GM20000 (cell line): ENCODE measurements around the gene GNG7.
"Not testable (repeated sequence)": the region's sequence is repeated elsewhere in the genome, so short reads cannot be mapped to it uniquely, and the experiment has no call there.

Source experiments
- DNase-seq: peaks from one replicate; pipeline ENCODE4 v3.0.0; 2012; ENCODE audit warnings: low spot score
- TF ChIP-seq, protein P1 (sequence below): IDR thresholded peaks from 2 replicates; pipeline ENCODE4 v1.5.1; 2012; ENCODE audit warnings: mild to moderate bottlenecking, control low read depth; ENCODE audit errors: extremely low read depth, missing control alignments

GNG7 gene

DNA sequence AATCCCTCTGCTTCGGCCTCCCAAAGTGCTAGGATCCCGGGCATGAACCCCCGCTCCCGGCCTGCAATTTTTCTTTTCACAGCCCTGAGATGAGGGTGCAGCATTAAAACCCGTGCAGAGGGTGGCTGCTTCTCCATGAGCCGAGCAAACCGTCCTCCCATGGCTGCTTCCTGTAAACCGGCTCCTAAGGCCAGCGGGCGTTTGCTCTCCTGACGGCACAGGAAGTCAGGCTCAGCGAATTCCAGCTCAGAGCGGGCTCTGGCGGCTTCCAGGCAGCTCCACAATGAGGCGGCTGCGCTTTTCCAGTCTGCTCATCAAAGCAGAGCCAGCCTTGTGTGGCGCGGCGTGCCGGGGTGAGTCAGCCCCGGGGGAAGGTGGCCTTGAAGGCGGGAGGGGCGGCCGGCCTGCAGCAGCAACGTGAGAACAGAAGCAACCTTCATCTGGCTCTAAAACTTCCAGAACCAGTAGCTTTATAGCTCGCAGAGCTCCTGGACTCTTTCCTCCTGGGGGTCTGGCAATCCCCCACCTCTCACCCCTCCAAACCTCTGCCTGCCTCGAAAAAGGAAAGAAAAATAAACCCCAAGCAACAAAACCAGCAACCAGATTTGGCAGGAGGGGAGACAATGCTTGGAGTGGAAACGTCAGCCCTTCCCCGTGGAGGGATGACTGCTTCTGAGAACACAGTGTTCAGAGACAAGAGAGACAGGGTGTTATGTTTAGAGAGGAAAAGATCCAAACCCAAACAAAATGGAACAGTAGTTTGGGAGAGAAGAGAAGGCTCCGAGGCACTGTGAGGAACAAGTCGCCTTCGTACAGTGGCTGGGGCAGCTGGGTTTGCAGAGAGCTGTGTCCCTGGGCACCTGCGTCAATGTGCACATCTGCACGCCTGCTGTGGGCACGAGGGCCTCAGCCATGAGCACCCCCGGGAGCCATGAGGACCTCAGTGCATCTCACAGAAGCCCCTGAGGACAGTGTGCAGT, 158.7 kb downstream of the GNG7 start:
- peak; percentile 76 for DNase-seq
- TF ChIP-seq, protein P1, sequence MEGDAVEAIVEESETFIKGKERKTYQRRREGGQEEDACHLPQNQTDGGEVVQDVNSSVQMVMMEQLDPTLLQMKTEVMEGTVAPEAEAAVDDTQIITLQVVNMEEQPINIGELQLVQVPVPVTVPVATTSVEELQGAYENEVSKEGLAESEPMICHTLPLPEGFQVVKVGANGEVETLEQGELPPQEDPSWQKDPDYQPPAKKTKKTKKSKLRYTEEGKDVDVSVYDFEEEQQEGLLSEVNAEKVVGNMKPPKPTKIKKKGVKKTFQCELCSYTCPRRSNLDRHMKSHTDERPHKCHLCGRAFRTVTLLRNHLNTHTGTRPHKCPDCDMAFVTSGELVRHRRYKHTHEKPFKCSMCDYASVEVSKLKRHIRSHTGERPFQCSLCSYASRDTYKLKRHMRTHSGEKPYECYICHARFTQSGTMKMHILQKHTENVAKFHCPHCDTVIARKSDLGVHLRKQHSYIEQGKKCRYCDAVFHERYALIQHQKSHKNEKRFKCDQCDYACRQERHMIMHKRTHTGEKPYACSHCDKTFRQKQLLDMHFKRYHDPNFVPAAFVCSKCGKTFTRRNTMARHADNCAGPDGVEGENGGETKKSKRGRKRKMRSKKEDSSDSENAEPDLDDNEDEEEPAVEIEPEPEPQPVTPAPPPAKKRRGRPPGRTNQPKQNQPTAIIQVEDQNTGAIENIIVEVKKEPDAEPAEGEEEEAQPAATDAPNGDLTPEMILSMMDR, result no peak

DNA sequence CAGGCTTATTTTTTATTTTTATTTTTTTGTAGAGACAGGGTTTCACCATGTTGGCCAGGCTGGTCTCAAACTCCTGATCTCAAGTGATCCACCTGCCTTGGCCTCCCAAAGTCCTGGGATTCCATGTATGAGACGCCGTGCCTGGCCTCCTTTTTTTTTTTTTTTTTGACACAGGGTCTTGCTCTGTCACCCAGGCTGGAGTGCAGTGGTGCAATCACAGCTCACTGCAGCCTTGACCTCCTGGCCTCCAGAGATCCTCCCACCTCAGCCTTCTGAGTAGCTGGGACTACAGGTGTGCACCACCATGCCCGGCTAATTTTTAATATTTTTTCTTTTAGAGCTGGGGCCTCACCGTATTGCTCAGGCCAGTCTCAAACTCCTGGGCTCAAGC, 159.4 kb downstream of the GNG7 start:
- not testable (repeated sequence) for DNase-seq

DNA sequence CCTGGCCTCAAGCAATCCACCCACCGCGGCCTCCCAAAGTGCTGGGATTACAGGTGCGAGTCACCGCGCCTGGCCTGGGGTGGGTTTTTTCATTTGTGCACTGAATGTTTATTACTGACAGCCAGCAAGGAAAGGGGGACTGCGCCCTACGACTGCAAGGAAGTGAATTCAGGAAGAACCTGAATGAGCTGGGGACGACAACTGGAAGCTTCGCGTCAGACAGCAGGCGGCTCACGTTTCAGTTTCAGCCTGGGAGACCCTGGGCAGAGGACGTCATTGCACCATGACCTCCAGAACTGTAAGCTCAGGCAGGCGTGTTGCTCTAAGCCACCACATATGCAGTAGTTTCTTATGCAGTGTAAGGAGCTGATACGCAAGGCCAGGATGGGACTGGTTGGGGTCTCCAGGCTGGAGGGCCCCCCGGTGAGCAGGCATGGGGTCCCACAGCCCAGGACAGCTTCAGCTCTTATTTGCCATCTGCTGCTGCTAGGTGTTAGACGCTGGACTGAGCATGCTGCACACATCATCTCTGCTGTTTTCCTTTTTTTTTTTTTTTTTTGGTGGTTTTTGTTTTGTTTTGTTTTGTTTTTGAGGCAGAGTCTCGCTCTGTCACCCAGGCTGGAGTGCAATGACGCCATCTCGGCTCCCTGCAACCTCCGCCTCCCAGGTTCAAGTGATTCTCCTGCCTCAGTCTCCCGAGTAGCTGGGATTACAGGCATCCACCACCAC, 160.0 kb downstream of the GNG7 start:
- TF ChIP-seq, protein P1, result no peak
- DNase-seq, result no peak

DNA sequence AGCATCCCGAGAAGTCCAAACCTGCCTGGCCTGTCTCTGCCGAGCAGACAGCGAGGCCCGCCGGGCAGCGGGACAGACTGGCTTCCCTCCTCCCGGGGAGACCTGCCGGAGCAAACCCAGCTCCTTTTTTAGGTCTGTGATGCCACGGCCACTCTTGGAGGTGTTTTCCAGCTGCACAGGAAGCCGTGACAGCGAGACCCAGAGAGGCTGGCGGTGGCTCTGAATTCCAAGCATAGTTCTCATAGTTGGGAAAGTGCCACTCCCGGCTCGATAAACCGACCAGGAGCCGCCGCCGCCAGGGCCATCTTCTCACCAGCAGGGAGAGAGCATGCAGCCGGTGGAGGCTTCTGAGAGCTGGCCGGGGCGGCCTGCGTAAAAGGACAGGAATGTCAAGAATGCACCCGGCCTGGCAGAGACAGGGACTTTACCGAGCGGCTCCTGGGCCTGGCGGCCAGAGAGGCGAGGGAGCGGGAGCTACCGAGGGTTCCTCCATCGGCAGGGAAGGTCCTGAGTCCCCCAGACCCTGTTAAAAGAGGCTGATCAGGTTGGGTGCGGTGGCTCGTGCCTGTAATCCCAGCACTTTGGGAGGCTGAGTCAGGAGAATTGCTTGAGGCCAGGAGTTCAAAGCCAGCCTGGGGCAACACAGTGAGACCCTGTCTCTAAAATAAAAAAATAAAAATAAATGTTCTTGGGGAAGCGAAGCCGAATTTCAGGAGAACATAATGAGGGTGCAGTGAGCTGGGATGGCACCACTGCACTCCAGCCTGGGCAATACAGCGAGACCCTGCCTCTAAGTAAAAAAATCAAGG, 161.6 kb downstream of the GNG7 start:
- TF ChIP-seq, protein P1, result no peak
- DNase-seq, result no peak

DNA sequence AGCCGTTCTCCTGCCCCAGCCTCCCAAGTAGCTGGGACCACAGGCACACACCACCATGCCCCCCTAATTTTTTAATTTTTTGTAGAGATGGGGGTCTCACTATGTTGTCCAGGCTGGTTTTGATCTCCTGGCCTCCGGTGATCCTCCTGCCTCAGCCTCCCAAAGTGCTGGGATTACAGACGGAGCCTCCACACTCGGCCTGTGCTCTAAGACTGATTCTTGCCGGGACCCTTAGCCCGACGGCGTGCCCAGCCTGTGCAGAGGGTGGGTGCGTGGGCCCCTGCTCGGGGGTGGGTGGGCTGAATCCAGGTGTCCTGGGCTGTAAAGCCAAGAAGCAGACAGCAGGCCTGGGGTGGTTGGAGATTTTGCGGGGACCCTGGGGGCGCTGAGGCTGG, 162.2 kb downstream of the GNG7 start:
- TF ChIP-seq, protein P1, result no peak
- DNase-seq, result no peak

DNA sequence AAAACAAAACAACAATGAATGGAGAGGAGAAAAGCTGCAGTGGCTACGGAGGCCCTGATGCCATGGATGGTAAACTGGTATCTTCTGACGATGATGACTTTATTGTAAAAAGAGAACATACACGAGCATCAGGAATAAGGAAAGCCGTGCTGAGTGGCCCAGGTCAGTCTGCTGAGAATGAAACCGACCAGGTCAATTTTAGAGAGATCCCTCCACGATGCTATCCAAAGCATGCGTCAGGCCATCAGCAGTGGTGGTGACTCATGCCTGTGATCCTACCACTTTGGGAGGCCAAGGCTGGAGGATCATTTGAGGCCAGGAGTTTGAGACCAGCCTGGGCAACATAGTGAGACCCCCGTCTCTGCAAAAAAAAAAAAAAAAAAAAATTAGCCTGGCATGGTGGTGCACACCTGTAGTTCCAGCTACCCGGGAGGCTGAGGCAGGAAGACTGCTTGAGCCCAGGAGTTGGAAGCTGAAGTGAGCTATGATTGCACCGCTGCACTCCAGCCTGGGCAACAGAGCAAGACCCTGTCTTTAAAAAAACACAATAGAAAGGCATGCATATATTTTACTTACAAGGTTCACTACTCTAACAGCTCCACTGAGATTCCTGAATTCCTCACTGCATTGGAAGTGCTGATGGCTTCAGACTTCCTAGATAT, 164.3 kb downstream of the GNG7 start:
- no peak for DNase-seq
- TF ChIP-seq, protein P1, result no peak

DNA sequence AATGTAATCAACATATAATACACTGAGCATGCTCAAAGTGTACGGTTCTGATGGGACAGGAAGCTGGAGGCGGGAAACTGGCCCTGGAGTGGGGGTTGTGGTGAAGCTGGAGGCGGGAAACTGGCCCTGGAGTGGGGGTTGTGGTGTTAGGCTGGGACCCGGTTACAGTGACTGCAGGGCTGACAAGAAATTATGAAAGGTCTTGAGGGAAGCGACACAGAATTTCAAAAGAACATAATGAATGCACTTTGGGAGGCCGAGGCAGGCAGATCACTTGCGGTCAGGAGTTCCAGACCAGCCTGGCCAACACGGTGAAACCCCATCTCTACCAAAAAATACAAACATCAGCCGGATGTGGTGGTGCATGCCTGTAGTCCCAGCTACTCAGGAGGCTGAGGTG, 164.9 kb downstream of the GNG7 start:
- not testable (repeated sequence) for DNase-seq
